Stomach (tissue), 9 donors: ENCODE results near the gene CFTR. TPM values are rescaled to one million over a fixed set of nuclear protein-coding genes. Genes with fewer than 3 reads are reported as not detected.

ENCODE experiments used
- DNase-seq, 2 donors: peaks; one replicate each; pipeline versions ENCODE4 v3.0.0 to v3.0.0-alpha.2; 2013 to 2019
- H3K27ac ChIP-seq, 5 donors: fragments of 200-600 bp in 4 of 5; sonication (generic) in 4 of 5; one replicate each; pipeline ENCODE4 v1.5.1; 2013 to 2019; ENCODE audit warnings: mild to moderate bottlenecking in 1 of 5, moderate library complexity in 1 of 5
- H3K27me3 ChIP-seq, 3 donors: fragments of 200-600 bp; sonication (generic); one replicate each; pipeline ENCODE4 v1.5.1; 2017 to 2019; ENCODE audit warnings: mixed run types in 1 of 3
- H3K36me3 ChIP-seq, 4 donors: fragments of 200-600 bp; sonication (generic); 1 replicate in 3 of 4; 2 replicates in 1 of 4; pipeline ENCODE4 v1.5.1; 2016 to 2019
- H3K4me1 ChIP-seq, 4 donors: fragments of 200-600 bp; sonication (generic); one replicate each; pipeline ENCODE4 v1.5.1; 2016 to 2019
- H3K4me3 ChIP-seq, 4 donors: fragments of 200-600 bp; sonication (generic) in 3 of 4; one replicate each; pipeline ENCODE4 v1.5.1; 2016 to 2019; ENCODE audit warnings: mild to moderate bottlenecking in 1 of 4
- H3K9me3 ChIP-seq, 4 donors: fragments of 200-600 bp; sonication (generic); one replicate each; pipeline ENCODE4 v1.5.1; 2016 to 2019
- CTCF ChIP-seq, 7 experiments: fragments of 450-650 bp in 4 of 7; fragments of 200-600 bp in 3 of 7; sonication (generic) in 3 of 7; IDR thresholded peaks; one replicate each; pipeline ENCODE4 v1.5.1; 2016 to 2019; ENCODE audit warnings: antibody characterized with exemption in 7 of 7, control low read depth in 2 of 7, mild to moderate bottlenecking in 1 of 7
- EP300 ChIP-seq: sonication (generic); formaldehyde crosslinking; IDR thresholded peaks from one replicate; pipeline ENCODE4 v1.6.1; 2017; ENCODE audit warnings: antibody characterized with exemption
- POLR2A ChIP-seq, 4 donors: fragments of 450-650 bp; IDR thresholded peaks; one replicate each; pipeline ENCODE4 v1.6.1; 2016; ENCODE audit warnings: antibody characterized with exemption in 4 of 4, control low read depth in 2 of 4, mild to moderate bottlenecking in 1 of 4, moderate library complexity in 1 of 4
- POLR2AphosphoS5 ChIP-seq, 3 donors: sonication (generic); formaldehyde crosslinking; IDR thresholded peaks; one replicate each; pipeline ENCODE4 v1.6.1; 2016; ENCODE audit warnings: antibody characterized with exemption in 3 of 3
- WGBS, 5 donors: extraction: QIAGEN DNeasy Blood & Tissue Kit in 3 of 5; methylation state at CpG; one replicate each; pipeline versions ENCODE4 v1.1.5 to v1.1.7; 2013 to 2018; 5-methylcytosine and 5-hydroxymethylcytosine counted together
- intact Hi-C: fragments of 100-400 bp; cut with DNase I; formaldehyde crosslinking; loops from one replicate; pipeline ENCODE4 v1.15.1; 2023; ENCODE audit warnings: low total_unique reads
- polyA plus RNA-seq, 3 donors: library from polyadenylated mRNA; stranded (reverse); fragments of 200-250 nt; gene quantifications; one replicate each; pipeline ENCODE4 v1.2.3, GENCODE V29; 2013
- total RNA-seq, 5 donors: library from RNA; depleted of rRNA; stranded (reverse); fragments of >200 nt; gene quantifications; one replicate each; pipeline versions ENCODE4 v1.1.0 to v1.2.3, GENCODE V29; 2014 to 2016
- donor health status: healthy with polysubstance abuse.
- donor health status: Bipolar disorder and iron deficiency.
- donor health status: healthy.

CFTR gene
- total and polyA plus RNA-seq, 8 donors, result under 0.01 to 130 (median 1.7) TPM; not detected in 1

- TF ChIP-seq POLR2AphosphoS5 (IDR thresholded peaks at IDR 0.05) (no peak), CTCF (IDR thresholded peaks at IDR 0.05) (no peak), EP300 (no peak)
- Histone ChIP-seq H3K4me1 (peaks cover 0 to 8% (median 4%) of the 10 kb centered on the region in 4 donors), H3K36me3 (no peaks in the 10 kb centered on the region), H3K4me3 (no peak overlapping the region), H3K9me3 (no peaks in the 10 kb centered on the region), H3K27ac (no peak overlapping the region), H3K27me3 (no peaks in the 10 kb centered on the region)
- intact Hi-C loops, result no loop called here
- DNase-seq, result no peak
Observed at GRCh38 chr7:117605712-117606111, 125.9 kb downstream of the CFTR start.

DNA sequence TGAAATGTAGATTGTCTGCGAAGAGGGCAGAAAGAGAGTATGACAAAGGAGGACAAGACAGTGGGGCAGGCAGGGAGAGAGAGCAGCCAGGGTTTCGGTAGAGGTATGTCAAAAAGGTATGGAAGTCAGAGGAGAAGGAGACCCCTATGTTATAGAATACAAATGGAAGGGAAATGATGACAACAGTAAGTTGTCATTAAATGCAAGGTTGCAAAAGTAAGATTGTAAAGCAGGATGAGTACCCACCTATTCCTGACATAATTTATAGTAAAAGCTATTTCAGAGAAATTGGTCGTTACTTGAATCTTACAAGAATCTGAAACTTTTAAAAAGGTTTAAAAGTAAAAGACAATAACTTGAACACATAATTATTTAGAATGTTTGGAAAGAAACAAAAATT, 126.3 kb downstream of the CFTR start:
- no peak overlapping the region for H3K4me3 ChIP-seq
- no peak overlapping the region for H3K27ac ChIP-seq
- DNase-seq, result no peak
- H3K27me3 ChIP-seq, result no peaks in the 10 kb centered on the region
- 85 to 93% (median 87%) methylated on average over 3 of the region's 3 CpGs for WGBS, 5 donors
- intact Hi-C loops, result no loop called here
- peaks cover 0 to 7% (median 3%) of the 10 kb centered on the region in 4 donors for H3K4me1 ChIP-seq
- TF ChIP-seq EP300 (no peak), POLR2AphosphoS5 (IDR thresholded peaks at IDR 0.05) (no peak), CTCF (IDR thresholded peaks at IDR 0.05) (no peak), POLR2A (IDR thresholded peaks at IDR 0.05) (no peak)
- H3K36me3 ChIP-seq, result no peaks in the 10 kb centered on the region
- H3K9me3 ChIP-seq, result no peaks in the 10 kb centered on the region

- no peaks in the 10 kb centered on the region for H3K9me3 ChIP-seq
- H3K36me3 ChIP-seq, result no peaks in the 10 kb centered on the region
- no peak for TF ChIP-seq POLR2AphosphoS5 (IDR thresholded peaks at IDR 0.05)
- no peak for TF ChIP-seq POLR2A (IDR thresholded peaks at IDR 0.05)
- no peak for TF ChIP-seq EP300
- TF ChIP-seq CTCF (IDR thresholded peaks at IDR 0.05), result no peak
- intact Hi-C loops, result no loop called here
- WGBS, 5 donors, result 89 to 96% (median 92%) methylated on average over 2 of the region's 2 CpGs
- H3K4me1 ChIP-seq, result no peaks in the 10 kb centered on the region
- no peak overlapping the region for H3K27ac ChIP-seq
- DNase-seq, result no peak
- H3K27me3 ChIP-seq, result no peaks in the 10 kb centered on the region
- H3K4me3 ChIP-seq, result no peak overlapping the region
Observed at GRCh38 chr7:117610396-117610795, 130.6 kb downstream of the CFTR start.

DNA sequence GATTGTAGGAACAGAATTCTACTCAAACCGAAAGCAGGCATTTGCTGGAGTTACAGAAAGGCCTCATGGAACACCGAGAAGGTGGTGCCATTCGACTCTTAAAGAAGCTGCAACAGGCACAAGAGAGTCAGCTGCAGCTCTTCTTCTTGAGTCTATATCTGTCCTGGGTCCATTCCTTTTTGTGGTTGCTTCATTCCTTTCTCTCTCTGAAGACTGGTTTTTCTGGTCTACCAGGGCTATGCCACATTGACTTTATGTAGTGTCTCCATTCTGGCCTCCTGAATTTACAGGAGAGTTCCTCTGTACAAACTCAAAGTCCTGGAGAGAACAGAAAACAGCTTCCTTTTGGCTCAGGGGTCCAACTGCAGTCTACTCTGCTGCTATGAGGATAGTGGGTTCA, 132.8 kb downstream of the CFTR start:
- WGBS, 5 donors, result 82 to 93% (median 86%) methylated on average over 3 of the region's 3 CpGs
- no peak for TF ChIP-seq CTCF (IDR thresholded peaks at IDR 0.05)
- no peak for TF ChIP-seq POLR2AphosphoS5 (IDR thresholded peaks at IDR 0.05)
- TF ChIP-seq POLR2A (IDR thresholded peaks at IDR 0.05), result no peak
- no peak for TF ChIP-seq EP300
- Histone ChIP-seq H3K4me3 (no peak overlapping the region), H3K36me3 (no peaks in the 10 kb centered on the region), H3K4me1 (peaks cover 0 to 4% (median 0%) of the 10 kb centered on the region in 4 donors), H3K27me3 (no peaks in the 10 kb centered on the region), H3K27ac (no peak overlapping the region), H3K9me3 (no peaks in the 10 kb centered on the region)
- DNase-seq, result peak in 1 of 2 donors; percentile 7
- intact Hi-C loops, result no loop called here
